ENCODE measurements around the gene TRIM25. TPM values are rescaled to one million over a fixed set of nuclear protein-coding genes. Genes with fewer than 3 reads are reported as not detected.

The TRIM25 gene
- total RNA-seq, 1 donor from 2014 or later: 105 TPM

DNA sequence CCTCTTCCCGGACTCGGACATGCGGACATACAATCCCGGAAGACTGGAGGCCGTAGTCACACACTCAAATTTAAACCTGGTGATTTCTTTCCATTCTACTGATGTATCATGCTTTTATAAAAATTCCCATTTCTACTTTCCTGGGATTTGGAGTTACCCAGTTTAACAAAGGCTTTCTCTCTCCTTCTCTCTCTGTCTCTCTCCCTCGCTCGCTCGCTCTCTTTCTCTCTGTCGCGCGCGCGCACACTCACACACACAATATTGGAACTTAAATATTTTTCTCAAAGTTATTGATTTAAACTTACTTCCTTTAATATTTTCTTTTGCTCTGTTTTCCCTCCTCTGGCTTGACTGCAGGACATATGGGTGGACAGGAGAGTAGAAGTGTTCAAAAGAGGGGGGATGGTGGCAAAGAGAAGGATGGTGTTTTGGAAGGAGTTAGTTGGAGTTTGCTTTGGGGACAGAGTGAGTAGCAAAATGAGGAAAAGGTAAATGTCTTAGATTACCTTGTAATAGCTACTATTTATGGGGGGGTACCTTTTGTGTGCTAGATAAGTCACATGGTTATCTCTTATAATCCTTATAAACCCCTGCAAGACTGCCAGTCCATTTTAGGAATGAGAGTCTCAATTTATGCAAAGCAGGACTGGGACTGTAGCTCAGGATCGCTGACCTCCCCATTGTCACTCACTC is 878 bp upstream of the TRIM25 start:
- no peaks in the 10 kb centered on the region for H3K27me3 ChIP-seq (ENCODE audit: insufficient read depth, low read length)
- H2AFZ ChIP-seq (ENCODE audit: low read depth, low read length): peak overlapping the region; percentile 100
- peaks cover 13% of the 10 kb centered on the region for H3K4me1 Mint-ChIP-seq (ENCODE audit: low read depth, unreplicated experiment)
- peak overlapping the region; percentile 78 for H3K27ac ChIP-seq (ENCODE audit: low read depth, low read length)
- no peaks in the 10 kb centered on the region for H3K36me3 ChIP-seq (ENCODE audit: insufficient read depth, low read length)
- peaks cover 16% of the 10 kb centered on the region for H4K20me1 ChIP-seq (ENCODE audit: insufficient read depth, low read length)
- DNase-seq (ENCODE audit: low read depth) (no peak), FAIRE-seq (no peak)
- H3K79me2 ChIP-seq (ENCODE audit: insufficient read depth, low read length): peaks cover 36% of the 10 kb centered on the region
- H3K4me3 ChIP-seq (ENCODE audit: insufficient read depth, low read depth, low read length): peak overlapping the region; percentile 91
- peak overlapping the region; percentile 75 for H3K27ac Mint-ChIP-seq (ENCODE audit: unreplicated experiment)
- peak overlapping the region; percentile 88 for H3K9ac ChIP-seq (ENCODE audit: low read length)
- no peaks in the 10 kb centered on the region for H3K9me3 ChIP-seq (ENCODE audit: insufficient read depth, low read depth, low read length)
- H3K36me3 Mint-ChIP-seq (ENCODE audit: low read depth, unreplicated experiment): peaks cover 6% of the 10 kb centered on the region
- peak overlapping the region; percentile 97 for H3K4me2 ChIP-seq (ENCODE audit: low read length)
- H3K4me1 ChIP-seq (ENCODE audit: insufficient read depth, low read length): peaks cover 26% of the 10 kb centered on the region
- H3K27me3 Mint-ChIP-seq (ENCODE audit: low read depth, unreplicated experiment): no peaks in the 10 kb centered on the region
- peaks cover 2% of the 10 kb centered on the region for H3K9me3 Mint-ChIP-seq (ENCODE audit: unreplicated experiment)
- TF ChIP-seq, protein P1, sequence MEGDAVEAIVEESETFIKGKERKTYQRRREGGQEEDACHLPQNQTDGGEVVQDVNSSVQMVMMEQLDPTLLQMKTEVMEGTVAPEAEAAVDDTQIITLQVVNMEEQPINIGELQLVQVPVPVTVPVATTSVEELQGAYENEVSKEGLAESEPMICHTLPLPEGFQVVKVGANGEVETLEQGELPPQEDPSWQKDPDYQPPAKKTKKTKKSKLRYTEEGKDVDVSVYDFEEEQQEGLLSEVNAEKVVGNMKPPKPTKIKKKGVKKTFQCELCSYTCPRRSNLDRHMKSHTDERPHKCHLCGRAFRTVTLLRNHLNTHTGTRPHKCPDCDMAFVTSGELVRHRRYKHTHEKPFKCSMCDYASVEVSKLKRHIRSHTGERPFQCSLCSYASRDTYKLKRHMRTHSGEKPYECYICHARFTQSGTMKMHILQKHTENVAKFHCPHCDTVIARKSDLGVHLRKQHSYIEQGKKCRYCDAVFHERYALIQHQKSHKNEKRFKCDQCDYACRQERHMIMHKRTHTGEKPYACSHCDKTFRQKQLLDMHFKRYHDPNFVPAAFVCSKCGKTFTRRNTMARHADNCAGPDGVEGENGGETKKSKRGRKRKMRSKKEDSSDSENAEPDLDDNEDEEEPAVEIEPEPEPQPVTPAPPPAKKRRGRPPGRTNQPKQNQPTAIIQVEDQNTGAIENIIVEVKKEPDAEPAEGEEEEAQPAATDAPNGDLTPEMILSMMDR (IDR thresholded peaks at IDR 0.05; ENCODE audit: insufficient read depth, low read depth, low read length): no peak
- TF ChIP-seq EZH2 (IDR thresholded peaks at IDR 0.05; ENCODE audit: insufficient read depth, low read length): no peak
- peak overlapping the region; percentile 90 for H3K4me3 Mint-ChIP-seq (ENCODE audit: unreplicated experiment)

DNA sequence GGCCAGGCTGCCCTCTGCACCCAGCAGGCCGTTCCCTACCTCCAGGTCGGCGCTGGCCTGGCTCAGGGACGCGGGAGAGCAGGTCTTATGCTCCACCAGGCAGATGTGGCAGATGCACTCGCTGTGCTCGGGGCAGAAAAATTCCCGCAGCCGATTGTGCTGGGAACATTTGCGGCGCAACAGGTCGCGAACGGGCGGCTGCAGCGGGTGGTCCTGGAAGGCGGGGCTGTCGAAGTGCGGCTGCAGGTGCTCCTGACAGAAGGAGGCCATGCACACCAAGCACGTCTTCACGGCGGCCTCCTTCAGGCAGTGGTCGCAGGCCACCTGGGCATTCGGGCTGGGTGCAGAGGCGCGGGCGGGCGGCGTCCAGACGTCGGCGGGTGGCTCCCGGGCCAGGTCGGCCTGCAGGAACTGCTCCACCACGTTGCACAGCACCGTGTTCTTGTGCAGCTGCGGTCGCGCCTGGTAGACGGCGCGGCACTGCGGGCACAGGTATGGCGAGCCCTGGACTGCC is 439 bp downstream of the TRIM25 start:
- DNase-seq (ENCODE audit: low read depth) (no peak), FAIRE-seq (no peak)
- Histone ChIP-seq H3K4me3 (ENCODE audit: insufficient read depth, low read depth, low read length) (peak overlapping the region; percentile 91), H2AFZ (ENCODE audit: low read depth, low read length) (peak overlapping the region; percentile 100), H3K9me3 (ENCODE audit: insufficient read depth, low read depth, low read length) (no peaks in the 10 kb centered on the region), H3K4me2 (ENCODE audit: low read length) (peak overlapping the region; percentile 97), H3K79me2 (ENCODE audit: insufficient read depth, low read length) (peaks cover 37% of the 10 kb centered on the region), H3K9ac (ENCODE audit: low read length) (peak overlapping the region; percentile 88), H4K20me1 (ENCODE audit: insufficient read depth, low read length) (peaks cover 26% of the 10 kb centered on the region), H3K36me3 (ENCODE audit: insufficient read depth, low read length) (no peaks in the 10 kb centered on the region), H3K27ac (ENCODE audit: low read depth, low read length) (peak overlapping the region; percentile 78), H3K4me1 (ENCODE audit: insufficient read depth, low read length) (peaks cover 26% of the 10 kb centered on the region), H3K27me3 (ENCODE audit: insufficient read depth, low read length) (no peaks in the 10 kb centered on the region)
- no peak for TF ChIP-seq EZH2 (IDR thresholded peaks at IDR 0.05; ENCODE audit: insufficient read depth, low read length)
- TF ChIP-seq, protein P1 (IDR thresholded peaks at IDR 0.05; ENCODE audit: insufficient read depth, low read depth, low read length): no peak
- peak overlapping the region; percentile 90 for H3K4me3 Mint-ChIP-seq (ENCODE audit: unreplicated experiment)
- H3K4me1 Mint-ChIP-seq (ENCODE audit: low read depth, unreplicated experiment): peaks cover 18% of the 10 kb centered on the region
- H3K27ac Mint-ChIP-seq (ENCODE audit: unreplicated experiment): peak overlapping the region; percentile 78
- no peaks in the 10 kb centered on the region for H3K27me3 Mint-ChIP-seq (ENCODE audit: low read depth, unreplicated experiment)
- peaks cover 2% of the 10 kb centered on the region for H3K9me3 Mint-ChIP-seq (ENCODE audit: unreplicated experiment)
- peaks cover 9% of the 10 kb centered on the region for H3K36me3 Mint-ChIP-seq (ENCODE audit: low read depth, unreplicated experiment)

DNA sequence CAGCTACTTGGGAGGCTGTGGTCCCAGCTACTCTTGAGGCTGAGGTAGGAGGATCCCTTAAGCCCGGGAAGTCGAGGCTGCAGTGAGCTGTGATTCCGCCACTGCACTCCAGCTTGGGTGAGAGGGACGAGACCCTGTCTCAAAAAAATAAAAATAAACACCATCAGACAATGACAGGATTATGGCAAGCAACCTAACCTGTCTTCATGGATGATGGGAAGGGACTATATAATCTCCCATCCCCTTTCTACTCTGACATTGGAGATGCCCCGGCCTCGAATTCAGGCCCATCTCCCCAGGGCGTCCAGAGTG is 893 bp downstream of the TRIM25 start:
- Histone ChIP-seq H4K20me1 (ENCODE audit: insufficient read depth, low read length) (peaks cover 28% of the 10 kb centered on the region), H3K27ac (ENCODE audit: low read depth, low read length) (no peak overlapping the region), H3K9me3 (ENCODE audit: insufficient read depth, low read depth, low read length) (no peaks in the 10 kb centered on the region), H2AFZ (ENCODE audit: low read depth, low read length) (peak overlapping the region; percentile 100), H3K27me3 (ENCODE audit: insufficient read depth, low read length) (no peaks in the 10 kb centered on the region), H3K4me2 (ENCODE audit: low read length) (peak overlapping the region; percentile 97), H3K9ac (ENCODE audit: low read length) (peak overlapping the region; percentile 88), H3K4me1 (ENCODE audit: insufficient read depth, low read length) (peaks cover 26% of the 10 kb centered on the region), H3K36me3 (ENCODE audit: insufficient read depth, low read length) (no peaks in the 10 kb centered on the region), H3K79me2 (ENCODE audit: insufficient read depth, low read length) (peaks cover 37% of the 10 kb centered on the region), H3K4me3 (ENCODE audit: insufficient read depth, low read depth, low read length) (peak overlapping the region; percentile 91)
- peak overlapping the region; percentile 78 for H3K27ac Mint-ChIP-seq (ENCODE audit: unreplicated experiment)
- peak overlapping the region; percentile 90 for H3K4me3 Mint-ChIP-seq (ENCODE audit: unreplicated experiment)
- peaks cover 22% of the 10 kb centered on the region for H3K4me1 Mint-ChIP-seq (ENCODE audit: low read depth, unreplicated experiment)
- no peaks in the 10 kb centered on the region for H3K27me3 Mint-ChIP-seq (ENCODE audit: low read depth, unreplicated experiment)
- H3K9me3 Mint-ChIP-seq (ENCODE audit: unreplicated experiment): peaks cover 2% of the 10 kb centered on the region
- FAIRE-seq: no peak
- peaks cover 13% of the 10 kb centered on the region for H3K36me3 Mint-ChIP-seq (ENCODE audit: low read depth, unreplicated experiment)
- TF ChIP-seq, protein P1 (IDR thresholded peaks at IDR 0.05; ENCODE audit: insufficient read depth, low read depth, low read length): no peak
- no peak for TF ChIP-seq EZH2 (IDR thresholded peaks at IDR 0.05; ENCODE audit: insufficient read depth, low read length)
- no peak for DNase-seq (ENCODE audit: low read depth)

Measured in astrocyte (in vitro differentiated cells and primary cell).